ENCODE data around the gene GCNT2.
A peak's percentile ranks its signal among the peaks of the same experiment; 100 is the strongest.

Gene GCNT2

DNA sequence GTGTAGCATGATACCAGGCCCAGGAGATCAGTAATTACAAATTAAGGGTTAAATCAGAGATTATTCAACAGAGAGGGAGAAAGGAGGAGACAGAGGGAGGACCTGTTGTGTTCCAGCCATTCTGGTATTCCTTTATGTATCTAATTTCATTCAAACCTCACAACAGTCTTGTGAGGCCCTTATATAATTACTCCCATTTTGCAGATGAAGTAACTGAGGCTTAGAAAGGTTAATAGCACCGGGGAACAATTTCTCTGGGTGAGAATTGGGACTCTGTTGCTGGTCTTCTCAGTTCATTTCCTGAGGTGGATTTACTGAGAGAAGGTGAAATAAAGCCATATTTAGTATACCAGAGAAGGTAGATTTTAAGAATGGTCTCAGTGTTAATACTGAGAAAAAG, 106.6 kb downstream of the GCNT2 start:
- TF ChIP-seq, protein P1, sequence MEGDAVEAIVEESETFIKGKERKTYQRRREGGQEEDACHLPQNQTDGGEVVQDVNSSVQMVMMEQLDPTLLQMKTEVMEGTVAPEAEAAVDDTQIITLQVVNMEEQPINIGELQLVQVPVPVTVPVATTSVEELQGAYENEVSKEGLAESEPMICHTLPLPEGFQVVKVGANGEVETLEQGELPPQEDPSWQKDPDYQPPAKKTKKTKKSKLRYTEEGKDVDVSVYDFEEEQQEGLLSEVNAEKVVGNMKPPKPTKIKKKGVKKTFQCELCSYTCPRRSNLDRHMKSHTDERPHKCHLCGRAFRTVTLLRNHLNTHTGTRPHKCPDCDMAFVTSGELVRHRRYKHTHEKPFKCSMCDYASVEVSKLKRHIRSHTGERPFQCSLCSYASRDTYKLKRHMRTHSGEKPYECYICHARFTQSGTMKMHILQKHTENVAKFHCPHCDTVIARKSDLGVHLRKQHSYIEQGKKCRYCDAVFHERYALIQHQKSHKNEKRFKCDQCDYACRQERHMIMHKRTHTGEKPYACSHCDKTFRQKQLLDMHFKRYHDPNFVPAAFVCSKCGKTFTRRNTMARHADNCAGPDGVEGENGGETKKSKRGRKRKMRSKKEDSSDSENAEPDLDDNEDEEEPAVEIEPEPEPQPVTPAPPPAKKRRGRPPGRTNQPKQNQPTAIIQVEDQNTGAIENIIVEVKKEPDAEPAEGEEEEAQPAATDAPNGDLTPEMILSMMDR (IDR thresholded peaks at IDR 0.05; ENCODE audit: borderline replicate concordance, control extremely low read depth, extremely low read depth, insufficient read depth, missing control alignments) = no peak
- in situ Hi-C loops (cut with MboI; ENCODE audit: low sequenced_read_pairs, unreplicated experiment) = no loop called here

DNA sequence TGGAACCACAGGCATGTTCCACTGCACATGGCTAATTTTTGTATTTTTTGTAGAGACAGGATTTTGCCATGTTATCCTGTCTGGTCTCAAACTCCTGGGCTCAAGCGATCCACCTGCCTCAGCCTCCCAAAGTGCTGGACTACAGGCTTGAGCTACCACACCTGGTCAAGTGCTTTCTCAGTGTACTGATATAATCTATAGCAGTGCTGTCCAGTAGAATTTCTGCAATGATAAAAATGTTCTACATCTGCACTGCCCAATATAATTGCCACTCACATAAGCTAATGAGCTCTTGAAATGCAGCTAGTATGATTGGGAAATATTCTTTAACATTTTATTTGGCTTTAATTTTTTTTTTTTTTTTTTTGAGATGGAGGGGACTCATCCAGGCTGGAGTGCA, 109.0 kb downstream of the GCNT2 start:
- in situ Hi-C loops (cut with MboI; ENCODE audit: low sequenced_read_pairs, unreplicated experiment) = no loop called here
- TF ChIP-seq, protein P1 (IDR thresholded peaks at IDR 0.05; ENCODE audit: borderline replicate concordance, control extremely low read depth, extremely low read depth, insufficient read depth, missing control alignments) = no peak
- no peak for DNase-seq (ENCODE audit: low spot score)

More for the DNA sequence above, 106.6 kb downstream of the GCNT2 start:
- DNase-seq (ENCODE audit: low spot score) = no peak

DNA sequence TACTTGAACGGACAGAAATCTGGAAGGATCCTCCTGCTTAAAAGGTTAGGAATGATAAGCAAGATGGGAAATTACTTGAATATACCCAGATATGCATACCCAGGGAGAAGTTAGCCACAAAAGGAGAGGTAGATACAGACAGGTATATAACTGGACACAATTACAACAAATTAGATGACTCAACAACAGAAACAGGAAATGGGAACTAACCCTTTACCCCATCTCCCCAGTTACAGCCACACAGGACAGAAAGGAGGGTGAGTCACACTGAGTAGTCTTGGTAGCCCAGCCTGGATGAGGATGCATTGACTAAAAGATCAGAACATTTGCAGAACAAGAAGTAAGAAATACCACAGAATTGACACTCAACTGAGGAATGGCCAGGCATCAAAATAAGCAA, 112.1 kb downstream of the GCNT2 start:
- TF ChIP-seq, protein P1 (IDR thresholded peaks at IDR 0.05; ENCODE audit: borderline replicate concordance, control extremely low read depth, extremely low read depth, insufficient read depth, missing control alignments) = no peak
- peak; percentile 52 for DNase-seq (ENCODE audit: low spot score)
- in situ Hi-C loops (cut with MboI; ENCODE audit: low sequenced_read_pairs, unreplicated experiment) = no loop called here

DNA sequence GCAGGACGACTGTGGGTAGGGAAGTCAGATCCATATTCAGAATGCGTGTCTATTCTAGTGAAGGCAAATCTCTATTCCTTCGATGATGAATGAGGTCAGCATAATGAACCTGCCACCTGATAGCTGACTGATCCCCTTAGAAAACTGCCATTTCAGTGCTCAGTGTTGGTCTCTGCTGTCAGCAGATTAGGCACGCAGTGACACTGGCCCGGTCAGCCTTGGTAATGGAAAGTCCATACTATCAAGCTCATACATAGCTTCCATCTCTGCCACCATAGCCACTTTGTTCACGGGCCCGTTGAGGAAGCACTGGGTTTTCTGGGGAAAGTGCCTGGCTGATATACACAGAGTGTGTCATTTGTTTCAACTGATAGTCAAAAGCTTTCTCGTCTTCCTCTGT, 119.3 kb downstream of the GCNT2 start:
- TF ChIP-seq, protein P1 (IDR thresholded peaks at IDR 0.05; ENCODE audit: borderline replicate concordance, control extremely low read depth, extremely low read depth, insufficient read depth, missing control alignments) = no peak
- in situ Hi-C loops (cut with MboI; ENCODE audit: low sequenced_read_pairs, unreplicated experiment) = no loop called here
- DNase-seq (ENCODE audit: low spot score) = no peak

DNA sequence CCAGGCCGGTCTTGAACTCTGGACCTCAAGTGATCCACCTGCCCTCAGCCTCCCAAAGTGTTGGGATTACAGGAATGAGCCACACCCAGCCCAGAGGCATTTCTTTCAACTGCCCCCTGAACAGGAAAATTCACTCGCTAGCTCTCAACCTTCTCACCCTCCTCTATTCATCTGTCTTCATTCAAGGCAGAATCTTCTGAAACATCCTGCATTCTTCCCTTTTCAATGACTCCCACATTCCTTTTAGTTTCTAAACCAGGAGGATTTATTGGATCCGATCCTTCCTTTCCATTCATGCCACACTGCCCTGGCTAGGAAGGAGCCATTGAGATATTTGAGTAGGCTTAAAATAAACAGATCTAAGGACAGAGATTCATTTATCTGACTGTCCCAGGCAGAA, 120.4 kb downstream of the GCNT2 start:
- in situ Hi-C loops (cut with MboI; ENCODE audit: low sequenced_read_pairs, unreplicated experiment) = no loop called here
- DNase-seq (ENCODE audit: low spot score) = no peak
- TF ChIP-seq, protein P1 (IDR thresholded peaks at IDR 0.05; ENCODE audit: borderline replicate concordance, control extremely low read depth, extremely low read depth, insufficient read depth, missing control alignments) = no peak

DNA sequence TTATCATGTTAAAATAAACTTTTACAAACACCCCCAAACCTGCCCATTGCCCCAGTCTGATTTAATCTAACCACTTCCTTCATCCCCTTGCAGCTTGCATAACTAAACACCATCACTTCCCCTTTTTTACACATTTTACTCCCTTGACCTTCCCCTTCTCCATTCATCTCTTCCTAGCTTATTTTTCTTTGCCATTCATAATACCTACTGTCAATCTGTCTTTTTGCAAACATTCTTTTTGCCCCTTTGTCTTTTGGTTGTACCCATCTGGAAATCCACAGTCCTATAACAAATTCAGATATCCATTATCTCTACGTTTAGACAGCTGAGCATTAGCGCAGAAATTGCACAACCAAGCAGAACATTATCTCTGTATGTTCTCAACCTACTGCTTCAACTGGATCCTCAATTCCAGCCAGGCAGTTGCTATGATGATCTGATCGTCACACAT, 122.1 kb downstream of the GCNT2 start:
- in situ Hi-C loops (cut with MboI; ENCODE audit: low sequenced_read_pairs, unreplicated experiment) = no loop called here
- TF ChIP-seq, protein P1 (IDR thresholded peaks at IDR 0.05; ENCODE audit: borderline replicate concordance, control extremely low read depth, extremely low read depth, insufficient read depth, missing control alignments) = no peak
- DNase-seq (ENCODE audit: low spot score) = peak; percentile 43

DNA sequence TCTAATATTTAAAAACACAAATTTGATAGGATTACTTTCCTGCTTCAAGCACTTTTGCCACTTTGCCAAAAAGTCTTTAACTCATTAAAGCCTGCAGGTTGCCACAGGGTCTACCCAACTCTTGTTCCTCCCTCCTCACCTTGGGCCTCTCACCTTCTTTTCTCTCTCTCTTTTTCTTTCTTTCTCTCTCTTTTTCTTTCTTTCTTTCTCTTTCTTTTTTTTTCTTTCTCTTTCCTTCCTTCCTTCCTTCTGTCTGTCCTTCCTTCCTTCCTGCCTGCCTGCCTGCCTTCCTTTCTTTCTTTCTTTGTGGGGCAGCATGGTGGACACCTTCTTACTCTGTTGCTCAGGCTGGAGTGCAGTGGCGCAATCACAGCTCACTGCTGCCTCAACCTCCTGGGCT, 123.1 kb downstream of the GCNT2 start:
- no peak for DNase-seq (ENCODE audit: low spot score)
- in situ Hi-C loops (cut with MboI; ENCODE audit: low sequenced_read_pairs, unreplicated experiment) = no loop called here
- TF ChIP-seq, protein P1 (IDR thresholded peaks at IDR 0.05; ENCODE audit: borderline replicate concordance, control extremely low read depth, extremely low read depth, insufficient read depth, missing control alignments) = no peak
